ENCODE results near the gene SNN.

The SNN gene

DNA sequence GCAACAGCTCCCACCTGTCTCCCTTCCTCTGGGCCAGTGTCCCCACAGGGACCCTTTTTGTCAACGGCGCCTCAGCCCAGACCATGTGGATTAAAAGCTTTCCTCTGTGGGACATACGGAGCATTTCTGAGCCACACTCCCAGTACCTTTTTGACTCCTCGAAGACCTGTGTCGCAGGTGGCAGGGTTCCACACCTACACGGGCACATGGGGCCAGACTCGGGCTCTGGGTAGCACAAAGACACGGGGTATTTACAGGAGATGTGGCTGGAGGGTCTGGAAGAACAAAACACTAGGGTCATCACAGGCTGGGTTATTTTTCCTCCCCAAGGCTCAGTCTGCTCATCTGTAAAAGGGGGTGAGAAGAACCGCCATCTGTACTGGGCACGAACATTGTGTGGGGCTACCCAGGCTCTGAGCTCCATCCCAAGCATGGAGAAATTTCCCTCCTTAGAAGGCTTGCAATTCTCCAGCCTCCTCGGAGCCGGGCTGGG, 32.5 kb upstream of the SNN start:
- no peak for DNase-seq

DNA sequence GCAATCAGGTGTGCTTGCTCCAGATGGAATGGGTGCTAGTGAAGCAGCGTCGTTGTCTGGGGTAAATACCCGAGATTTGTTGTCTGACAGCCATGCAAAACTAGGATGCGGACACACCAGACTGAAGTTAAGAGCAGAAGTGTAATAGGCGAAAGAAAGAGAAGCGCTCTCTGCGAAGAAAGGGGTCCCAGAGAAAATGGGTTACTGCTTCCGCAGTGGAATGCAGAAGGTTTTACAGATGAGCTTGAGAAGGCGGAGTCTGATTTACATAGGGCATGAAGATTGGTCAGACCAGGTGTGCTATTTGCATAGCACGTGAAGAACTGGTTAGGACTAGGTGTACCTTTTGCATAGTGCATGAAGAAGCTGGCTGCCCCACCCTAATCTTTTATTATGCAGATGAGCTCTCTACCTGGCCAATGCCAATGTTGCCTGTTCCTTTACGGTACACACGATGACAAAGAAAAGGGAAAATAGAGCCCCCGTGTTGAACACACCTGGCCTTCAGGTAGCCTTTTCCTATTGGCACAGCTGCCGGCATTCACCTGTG, 32.0 kb upstream of the SNN start:
- peak; percentile 41 for DNase-seq

DNA sequence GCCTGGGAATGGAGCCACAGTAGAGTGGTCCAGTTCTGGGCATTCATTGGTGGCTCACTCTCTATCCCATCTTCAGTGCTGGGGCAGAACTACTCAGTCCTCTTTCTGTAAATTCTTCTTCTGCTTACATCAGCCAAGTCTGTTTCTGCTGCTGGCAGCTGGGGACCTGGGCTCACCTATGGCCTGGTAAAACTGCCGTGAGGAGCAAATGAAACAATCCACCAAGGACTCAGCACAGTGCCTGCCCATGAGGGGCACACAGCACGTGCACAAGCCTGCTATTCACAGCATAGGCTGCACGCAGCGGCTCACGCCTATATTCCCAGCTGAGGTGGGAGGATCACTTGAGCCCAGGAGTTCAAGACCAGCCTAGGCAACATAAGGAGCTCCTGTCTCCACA, 30.9 kb upstream of the SNN start:
- no peak for DNase-seq

DNA sequence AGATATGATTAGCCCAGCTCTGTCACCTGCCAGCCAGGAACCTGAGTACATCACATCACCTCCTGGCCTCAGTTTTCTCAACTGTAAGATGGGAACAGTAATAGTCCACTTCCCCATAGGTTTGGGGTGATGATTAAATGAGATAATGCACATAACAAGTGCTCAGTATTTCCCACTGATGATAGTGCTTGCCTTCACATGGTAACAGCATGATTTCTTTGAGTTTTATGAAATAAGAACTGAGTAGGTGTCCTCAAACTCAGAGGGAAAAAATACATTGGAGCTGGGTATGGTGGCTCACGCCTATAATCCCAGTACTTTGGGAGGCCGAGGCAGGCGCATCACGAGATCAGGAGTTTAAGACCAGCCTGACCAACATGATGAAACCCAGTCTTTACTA, 30.1 kb upstream of the SNN start:
- no peak for DNase-seq

DNA sequence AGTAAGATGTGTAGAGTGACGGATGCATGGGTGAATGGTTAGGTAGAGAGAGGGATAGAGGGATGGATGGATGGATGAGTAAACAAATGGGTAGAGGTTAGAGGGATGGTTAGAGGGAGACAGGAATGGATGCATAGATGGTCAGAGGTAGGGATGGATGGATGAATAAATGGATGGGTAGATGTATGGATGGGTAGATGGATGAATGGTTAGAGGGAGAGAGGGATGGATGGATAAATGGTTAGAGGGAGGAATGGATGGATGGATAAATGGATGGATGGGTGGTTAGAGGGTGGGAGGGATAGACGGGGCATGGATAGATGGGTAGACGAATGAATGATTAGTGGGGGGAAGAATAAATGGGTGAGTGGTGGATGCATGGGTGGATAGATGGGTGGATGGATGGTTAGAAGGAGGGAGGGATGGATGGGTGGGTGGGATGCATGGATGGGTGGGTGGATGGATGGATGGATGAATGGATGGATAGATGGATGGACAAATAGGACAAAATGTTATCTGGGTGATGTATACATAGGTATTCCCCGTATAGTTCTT, 29.2 kb upstream of the SNN start:
- DNase-seq, result no peak

DNA sequence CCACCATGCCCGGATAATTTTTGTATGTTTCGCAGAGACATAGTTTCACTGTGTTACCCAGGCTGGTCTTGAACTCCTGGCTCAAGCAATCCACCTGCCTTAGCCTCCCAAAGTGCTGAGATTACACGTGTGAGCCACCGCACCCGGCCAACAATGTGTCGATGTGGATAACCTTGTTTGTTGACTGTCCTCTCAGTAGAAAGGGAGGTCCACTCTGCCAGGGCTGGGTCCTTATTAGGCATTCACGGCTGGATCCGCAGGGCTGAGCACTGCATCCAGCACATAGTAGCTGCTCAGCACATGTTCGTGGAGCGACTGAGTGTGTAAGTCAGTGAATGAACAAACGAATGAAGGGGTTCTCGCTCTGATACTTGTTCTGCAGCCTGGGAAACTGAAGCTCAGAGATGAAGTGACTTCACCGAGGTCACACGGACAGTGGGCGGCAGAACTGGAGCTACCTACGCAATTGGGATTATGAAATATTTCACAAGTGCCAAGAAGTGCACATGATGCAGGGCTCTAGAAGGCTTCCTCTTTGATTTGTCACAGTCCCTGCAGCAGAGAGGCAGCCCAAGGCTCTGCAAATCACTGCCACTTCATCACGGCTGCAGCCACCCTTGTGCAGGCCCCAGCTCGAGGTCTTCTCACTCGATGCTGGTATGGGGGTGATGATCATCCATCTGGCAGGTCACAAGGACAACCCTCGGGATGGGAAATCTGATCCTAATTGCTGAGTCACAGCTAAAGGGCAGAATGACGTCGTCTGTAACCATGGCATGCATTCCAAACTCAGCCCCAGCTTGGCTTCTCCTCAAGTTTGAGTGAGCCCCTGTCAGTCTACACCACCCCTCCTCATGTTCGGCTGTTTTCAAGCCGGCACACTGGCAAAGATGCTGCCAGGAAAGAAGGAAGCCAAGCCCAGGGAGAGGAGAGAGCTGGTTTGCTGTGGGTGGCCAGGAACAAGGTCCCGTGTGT, 28.0 kb upstream of the SNN start:
- DNase-seq, result peak; percentile 90

DNA sequence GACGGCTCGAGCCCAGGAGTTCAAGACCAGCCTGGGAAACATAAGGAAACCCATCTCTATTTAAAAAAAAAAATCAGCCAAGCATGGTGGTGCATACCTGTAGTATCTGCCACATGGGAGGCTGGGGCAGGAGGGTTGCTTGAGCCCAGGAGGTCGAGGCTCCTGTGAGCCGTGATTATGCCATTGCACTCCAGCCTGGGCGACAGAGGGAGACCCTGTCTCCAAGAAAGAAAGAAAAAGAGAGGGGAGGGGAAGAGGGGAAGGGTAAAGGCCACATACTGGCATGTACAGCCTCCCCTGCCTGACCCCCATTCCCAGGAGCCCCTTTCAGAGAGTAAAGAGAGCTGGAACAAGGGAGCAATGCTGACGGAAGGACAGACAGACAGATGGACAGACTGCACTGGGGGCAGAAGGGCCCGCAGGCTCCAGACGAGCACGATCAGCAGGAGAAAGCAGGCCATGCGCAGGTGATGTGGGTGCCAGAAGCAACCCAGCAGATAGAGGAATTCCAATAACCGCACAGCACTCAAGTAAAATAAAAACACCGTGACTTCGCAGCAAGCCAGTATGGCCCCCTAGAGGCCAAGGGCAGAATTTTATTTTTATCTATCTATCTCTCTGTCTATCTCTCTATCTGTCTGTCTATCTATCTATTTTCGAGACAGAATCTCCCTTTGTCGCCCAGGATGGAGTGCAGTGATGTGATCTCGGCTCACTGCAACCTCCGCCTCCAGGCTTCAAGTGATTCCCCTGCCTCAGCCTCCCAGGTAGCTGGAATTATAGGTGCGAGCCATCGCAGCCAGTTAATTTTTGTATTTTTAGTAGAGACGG, 27.1 kb upstream of the SNN start:
- peak; percentile 82 for DNase-seq

DNA sequence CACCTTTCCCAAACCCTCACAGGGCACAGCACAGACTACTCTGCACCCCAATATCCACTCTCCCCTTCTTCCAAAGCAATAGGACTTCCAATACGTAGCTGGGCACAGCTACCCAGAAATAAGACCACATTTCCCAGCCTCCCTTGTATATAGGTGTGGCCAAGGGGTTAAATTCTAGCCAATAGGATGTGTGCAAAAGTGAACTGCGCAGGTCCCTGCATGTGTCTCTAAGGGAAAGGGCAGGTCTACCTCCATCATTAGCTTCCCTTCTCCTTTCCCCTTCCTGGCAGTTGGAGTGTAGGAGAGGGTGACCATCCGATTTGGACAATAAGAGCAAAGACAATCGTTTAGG, 25.5 kb upstream of the SNN start:
- no peak for DNase-seq

DNA sequence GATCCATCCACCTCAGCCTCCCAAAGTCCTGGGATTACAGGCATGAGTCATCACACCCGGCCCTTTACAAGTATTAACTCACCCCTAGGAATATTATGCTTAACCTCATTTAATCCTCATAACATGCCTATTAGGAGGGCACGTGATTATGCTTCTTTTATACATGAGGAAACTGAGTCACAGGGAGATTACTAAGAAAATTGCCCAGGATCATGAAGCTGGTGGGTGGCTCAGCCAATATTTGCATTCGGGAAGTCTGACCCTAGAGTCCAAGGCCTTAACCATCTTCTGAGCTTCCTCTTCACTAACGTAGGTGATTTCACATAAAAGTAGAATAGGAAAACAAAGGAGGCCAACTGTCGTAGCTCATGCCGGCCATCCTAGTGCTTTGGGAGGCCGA, 19.0 kb upstream of the SNN start:
- DNase-seq, result no peak

DNA sequence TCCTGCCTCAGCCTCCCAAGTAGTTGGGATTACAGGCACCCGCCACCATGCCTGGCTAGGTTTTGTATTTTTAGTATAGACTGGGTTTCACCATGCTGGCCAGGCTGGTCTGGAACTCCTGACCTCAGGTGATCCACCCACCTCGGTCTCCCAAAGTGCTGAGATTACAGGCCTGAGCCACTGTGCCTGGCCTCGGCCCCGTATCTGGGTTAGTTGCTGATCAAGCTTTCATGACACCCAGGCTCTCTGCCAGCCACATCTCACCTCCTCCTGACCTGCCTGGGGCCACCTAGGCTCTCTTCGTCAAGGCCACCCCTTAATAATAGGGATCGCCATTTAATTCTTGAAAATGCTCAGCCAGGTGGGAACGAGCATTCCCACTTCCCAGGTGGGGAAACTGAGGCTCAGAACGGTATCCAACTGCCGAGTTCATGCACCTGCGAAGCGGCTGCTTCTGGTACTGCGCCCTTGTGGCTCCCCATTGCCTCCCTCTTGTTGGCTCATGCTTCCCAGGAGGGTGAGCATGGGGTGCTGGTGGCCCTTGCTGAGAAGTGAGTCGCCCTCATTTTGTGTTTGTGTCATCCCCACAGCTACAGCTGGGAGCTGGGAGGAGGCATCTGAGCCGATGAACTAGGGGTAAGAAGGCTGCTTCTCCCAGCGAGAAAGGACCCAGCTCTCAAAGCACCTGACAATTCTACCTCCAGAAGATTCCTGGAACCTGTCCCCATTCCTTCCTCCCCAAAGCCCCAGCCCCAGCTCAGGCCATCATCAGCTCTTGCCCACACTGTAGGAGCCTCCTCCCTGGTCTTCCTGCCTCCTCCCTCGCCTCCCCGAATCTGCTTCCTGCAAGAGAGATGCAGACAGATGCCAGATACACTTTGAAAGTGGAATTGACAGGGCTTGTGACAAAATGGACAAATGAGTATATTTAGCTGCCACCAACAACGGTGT, 17.3 kb upstream of the SNN start:
- no peak for DNase-seq

DNA sequence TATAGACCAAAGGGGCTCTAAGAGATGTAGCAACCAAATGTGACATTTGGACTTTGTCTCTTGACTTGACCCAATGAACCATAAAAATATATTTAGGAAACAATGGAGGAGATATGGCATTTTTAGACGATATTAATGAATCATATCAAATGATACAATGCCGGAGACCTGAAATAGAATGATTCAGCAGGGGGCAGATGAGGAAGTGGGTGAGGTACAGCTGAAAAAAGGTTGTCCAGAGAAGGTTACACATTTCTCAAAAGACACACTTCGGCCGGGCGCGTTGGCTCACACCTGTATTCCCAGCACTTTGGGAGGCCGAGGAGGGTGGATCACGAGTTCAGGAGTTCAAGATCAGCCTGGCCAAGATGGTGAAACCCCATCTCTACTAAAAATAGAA, 16.5 kb upstream of the SNN start:
- DNase-seq, result no peak

DNA sequence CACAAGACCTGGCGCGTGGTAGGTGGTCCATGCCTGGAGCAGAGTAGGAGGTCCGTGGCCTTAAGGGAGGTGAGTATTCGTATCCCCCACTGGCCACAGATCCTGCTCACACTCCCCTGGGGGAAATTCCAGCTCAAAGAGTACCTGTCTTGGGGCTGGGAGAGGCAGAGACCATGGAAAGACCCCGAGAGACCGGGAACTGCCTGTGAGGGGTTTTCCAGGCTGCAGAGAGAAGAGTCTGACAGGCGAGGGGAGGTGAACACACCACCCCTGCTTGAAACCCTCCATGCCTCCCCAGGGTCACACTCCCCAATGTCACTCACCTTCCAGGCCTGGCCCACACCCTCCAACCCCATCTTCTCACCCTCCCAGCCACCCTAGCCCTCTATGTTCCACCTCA, 12.6 kb upstream of the SNN start:
- no peak for DNase-seq

DNA sequence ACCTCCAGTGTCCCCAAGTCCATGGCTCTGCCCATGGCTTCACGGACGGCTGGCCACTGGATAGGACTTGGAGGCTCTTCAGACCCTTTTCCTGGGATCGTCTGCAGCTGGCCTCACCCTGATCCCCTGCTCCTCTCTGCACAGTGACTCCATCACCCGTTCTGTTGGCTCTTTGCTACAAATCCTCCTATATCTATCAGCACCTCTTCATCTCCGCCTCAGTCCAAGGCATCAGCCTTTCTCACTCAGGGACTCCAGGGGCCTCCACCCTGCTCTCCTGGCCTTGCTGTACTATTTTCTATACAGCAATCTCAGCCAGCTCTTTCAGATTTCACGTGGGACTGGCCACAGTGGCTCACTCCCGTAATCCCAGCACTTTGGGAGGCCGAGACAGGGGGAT, 10.7 kb upstream of the SNN start:
- DNase-seq, result no peak

DNA sequence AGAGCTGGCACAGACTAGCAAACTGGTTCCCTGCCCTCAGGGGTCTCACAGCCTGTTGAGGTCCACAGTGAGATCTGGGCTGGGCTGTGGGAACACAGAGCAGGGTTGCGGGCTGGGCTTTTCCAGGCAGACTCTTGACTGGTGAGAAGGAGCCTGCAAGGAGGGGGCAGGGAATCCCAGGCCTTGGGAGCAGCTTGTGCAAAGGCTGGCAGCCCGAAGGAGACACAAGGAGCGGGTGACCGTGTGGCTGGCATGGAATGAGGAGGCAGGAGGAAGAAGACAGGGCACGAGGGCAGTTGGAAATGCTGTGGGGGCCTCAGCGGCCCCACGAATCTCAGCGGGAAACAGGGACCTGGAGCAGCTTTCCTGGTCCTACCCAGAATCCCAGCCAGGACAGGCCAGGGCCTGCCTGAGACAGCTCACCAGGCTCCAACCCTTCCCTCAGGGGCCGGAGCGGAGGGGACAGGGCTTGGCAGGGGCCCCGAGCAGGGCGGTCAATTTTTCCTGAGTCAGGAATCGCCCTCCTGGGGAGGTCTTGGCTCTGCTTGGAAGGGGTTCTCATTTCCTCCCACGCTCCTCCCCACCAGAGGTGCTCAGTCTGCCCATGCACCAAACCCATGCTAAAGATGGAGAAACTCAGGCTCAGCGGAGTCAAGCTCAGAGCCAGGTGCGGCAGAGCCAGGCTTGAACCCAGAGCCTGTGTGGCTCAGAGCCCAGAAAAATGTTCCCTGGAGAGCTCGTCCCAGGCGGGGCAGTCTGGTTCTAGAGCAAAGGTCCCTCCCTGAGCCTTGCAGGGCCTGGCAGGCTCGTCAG, 9.2 kb upstream of the SNN start:
- DNase-seq, result no peak

DNA sequence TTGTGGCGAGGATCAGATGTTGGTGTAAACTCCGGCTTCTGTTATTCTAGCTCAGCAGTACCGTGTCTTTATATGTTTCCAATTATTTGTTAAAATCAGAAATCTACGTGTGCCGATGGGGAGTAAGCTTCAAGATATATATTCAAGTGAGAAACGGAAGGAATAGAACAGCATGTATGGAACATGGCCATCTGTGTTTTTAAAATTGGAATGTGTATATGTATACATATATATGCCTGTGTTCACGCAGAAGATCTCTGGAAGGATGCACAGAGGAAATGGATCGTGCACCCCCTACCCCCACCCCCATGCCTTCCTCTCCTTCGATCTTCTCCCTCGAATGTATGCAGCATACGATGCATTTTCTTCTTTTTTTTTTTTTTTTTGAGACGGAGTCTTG, 7.7 kb upstream of the SNN start:
- DNase-seq, result no peak

DNA sequence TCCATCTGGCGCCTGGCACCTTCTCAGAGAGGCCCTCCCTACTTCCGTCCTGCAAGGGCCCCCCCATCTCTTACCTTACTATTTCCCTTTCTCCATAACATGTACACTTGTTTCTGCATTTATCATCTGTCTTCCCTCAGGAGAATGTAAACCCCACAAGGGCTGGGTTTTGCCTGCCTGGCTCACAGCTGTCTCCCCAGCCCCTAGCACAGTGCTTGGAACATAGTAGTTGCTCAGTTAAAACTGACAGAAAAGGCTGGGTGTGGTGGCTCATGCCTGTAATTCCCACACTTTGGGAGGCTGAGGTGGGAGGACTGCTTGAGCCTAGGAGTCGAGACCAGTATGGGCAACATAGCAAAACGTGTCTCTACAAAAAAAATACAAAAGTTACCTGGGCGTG, 5.7 kb upstream of the SNN start:
- DNase-seq, result no peak

DNA sequence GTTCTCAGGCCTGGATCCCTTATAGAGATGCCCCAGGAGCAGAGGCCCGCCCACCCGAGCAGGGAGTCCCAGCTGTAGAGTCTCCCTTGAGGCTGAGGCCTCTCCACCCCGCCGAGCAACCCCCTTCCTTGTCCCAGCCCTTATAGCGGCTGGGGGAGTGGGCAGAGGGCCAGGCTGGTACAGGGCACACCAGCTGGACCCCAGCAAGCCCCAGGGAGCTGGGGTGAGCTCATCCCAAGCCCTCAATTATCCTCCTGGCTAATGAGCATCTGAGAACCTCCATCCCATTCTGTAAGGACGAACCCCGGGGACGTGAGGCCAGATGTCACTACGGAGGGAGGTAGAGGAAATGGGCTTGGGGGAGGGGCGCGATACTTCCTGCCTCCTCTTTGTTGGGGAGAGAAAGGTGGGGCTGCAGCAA, 3.2 kb upstream of the SNN start:
- peak; percentile 79 for DNase-seq

DNA sequence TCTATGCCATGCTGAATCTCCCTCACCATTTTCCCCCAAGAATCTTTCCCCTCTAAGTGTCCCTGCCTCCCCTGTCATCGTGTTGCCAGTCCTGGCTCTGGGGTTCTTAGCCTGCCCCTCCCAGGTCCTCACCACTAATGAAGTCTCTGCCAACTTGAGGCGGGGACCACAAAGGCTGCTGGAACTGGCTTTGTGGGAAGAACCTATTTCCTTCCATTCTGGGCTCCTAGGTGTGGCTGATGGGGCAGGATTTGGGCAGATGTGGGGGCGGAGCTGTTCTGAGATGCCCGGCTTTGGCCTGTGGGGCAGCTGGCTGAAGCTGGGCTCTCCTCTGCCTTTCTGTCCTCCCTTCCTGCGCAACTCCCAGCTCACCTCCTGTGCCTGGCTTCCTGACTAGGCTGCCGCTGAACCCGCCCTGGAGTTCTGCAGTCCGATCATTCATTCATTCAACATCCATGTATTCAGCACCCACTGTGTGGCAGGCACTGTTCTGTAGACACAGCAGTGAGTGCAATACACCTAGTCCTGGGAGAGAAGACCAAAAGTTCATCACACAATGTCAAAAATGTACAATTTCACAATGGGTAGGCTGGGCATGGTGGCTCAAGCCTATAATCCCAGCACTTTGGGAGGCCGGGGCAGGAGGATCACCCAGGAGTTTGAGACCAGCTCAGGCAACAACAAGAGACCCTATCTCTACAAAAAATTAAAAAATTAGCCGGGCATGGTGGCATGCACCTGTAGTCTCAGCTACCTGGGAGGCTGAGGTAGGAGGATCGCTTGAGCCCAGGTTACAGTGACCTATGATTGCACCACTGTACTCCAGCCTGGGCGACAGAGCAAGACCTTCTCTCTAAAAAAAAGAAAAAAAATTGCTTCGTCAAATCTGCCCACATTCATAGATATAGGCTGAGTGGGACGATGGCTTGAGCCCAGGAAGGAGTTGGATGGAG, 1.9 kb upstream of the SNN start:
- no peak for DNase-seq

DNA sequence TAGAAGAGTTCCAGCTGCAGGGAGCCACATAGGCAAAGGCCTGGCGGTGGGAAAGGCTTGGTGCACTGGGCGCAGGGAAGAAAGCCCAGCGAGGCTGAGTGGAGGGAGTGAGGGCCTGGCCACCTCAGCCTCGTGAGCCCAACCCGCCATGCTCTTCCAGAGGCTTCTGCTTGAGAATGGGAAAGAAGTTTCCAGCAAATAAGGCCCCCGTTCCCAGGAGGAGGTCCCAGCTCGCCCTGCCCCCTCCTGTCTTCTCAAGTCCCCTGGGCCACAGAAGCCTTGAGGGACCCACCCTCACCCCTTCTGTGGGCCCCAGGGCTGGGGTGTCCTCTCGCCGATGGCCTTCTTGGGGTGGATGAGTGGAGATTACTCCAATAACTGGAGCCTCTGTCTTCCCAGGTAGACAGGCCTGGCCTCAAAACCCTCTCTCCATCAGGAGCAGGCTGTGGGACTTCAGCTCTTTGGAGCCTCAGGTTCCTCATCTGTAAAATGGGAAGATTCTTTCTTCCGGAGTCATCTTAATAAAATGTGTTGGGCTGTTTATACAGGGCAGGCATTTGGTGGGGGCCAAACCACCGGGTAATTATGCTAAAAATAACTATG, 933 bp upstream of the SNN start:
- no peak for DNase-seq

Data from eye (tissue), 1 donor.